ENCODE measurements around the gene PCOLCE2. TPM values are rescaled to one million over a fixed set of nuclear protein-coding genes. Genes with fewer than 3 reads are reported as not detected.

Gene PCOLCE2
- total RNA-seq, 1 donor from 2014 or later = 32.5 TPM

DNA sequence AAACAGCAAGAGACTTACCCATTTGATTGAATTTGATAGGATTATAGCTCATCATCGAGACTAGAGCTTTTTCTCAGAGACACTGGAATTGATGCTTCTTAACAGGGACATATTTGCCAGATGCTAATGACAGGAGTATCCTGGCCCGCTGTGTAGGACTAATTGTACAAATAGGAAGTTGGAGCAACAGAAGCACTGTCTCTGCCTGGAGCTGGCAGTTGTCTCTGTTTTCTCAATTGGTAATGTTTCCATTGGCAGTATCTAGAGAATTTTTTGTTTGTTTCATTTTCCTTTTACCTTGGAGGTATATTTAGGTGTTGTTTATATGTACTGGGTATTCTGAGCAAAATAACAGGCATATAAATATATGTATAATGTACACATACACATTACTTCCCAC is 8.9 kb upstream of the PCOLCE2 start:
- TF ChIP-seq EZH2phosphoT487 (IDR thresholded peaks at IDR 0.05) (no peak), EZH2 (IDR thresholded peaks at IDR 0.05) (no peak)
- TF ChIP-seq, protein P1, sequence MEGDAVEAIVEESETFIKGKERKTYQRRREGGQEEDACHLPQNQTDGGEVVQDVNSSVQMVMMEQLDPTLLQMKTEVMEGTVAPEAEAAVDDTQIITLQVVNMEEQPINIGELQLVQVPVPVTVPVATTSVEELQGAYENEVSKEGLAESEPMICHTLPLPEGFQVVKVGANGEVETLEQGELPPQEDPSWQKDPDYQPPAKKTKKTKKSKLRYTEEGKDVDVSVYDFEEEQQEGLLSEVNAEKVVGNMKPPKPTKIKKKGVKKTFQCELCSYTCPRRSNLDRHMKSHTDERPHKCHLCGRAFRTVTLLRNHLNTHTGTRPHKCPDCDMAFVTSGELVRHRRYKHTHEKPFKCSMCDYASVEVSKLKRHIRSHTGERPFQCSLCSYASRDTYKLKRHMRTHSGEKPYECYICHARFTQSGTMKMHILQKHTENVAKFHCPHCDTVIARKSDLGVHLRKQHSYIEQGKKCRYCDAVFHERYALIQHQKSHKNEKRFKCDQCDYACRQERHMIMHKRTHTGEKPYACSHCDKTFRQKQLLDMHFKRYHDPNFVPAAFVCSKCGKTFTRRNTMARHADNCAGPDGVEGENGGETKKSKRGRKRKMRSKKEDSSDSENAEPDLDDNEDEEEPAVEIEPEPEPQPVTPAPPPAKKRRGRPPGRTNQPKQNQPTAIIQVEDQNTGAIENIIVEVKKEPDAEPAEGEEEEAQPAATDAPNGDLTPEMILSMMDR (IDR thresholded peaks at IDR 0.05) = no peak
- Histone ChIP-seq H2AFZ (replicated peaks) (no peak overlapping the region), H3F3A (ENCODE audit: low read depth) (peaks cover 12% of the 10 kb centered on the region), H3K79me2 (ENCODE audit: low read depth) (no peaks in the 10 kb centered on the region), H3K9me3 (ENCODE audit: low read depth) (no peaks in the 10 kb centered on the region), H3K27ac (no peak overlapping the region), H4K20me1 (ENCODE audit: low read depth) (no peaks in the 10 kb centered on the region), H3K27me3 (no peaks in the 10 kb centered on the region), H3K4me2 (no peak overlapping the region), H3K4me1 (peaks cover 16% of the 10 kb centered on the region), H3K36me3 (no peaks in the 10 kb centered on the region), H3K4me3 (no peak overlapping the region), H3K9ac (no peak overlapping the region)
- peaks cover under 1% of the 10 kb centered on the region for H3K27me3 Mint-ChIP-seq (ENCODE audit: insufficient read depth, low read depth)
- no peak for DNase-seq (ENCODE audit: low spot score)
- H3K4me1 Mint-ChIP-seq = no peaks in the 10 kb centered on the region
- H3K27ac Mint-ChIP-seq = no peak overlapping the region
- no peaks in the 10 kb centered on the region for H3K9me3 Mint-ChIP-seq
- no peak overlapping the region for H3K4me3 Mint-ChIP-seq
- H3K36me3 Mint-ChIP-seq = no peaks in the 10 kb centered on the region

DNA sequence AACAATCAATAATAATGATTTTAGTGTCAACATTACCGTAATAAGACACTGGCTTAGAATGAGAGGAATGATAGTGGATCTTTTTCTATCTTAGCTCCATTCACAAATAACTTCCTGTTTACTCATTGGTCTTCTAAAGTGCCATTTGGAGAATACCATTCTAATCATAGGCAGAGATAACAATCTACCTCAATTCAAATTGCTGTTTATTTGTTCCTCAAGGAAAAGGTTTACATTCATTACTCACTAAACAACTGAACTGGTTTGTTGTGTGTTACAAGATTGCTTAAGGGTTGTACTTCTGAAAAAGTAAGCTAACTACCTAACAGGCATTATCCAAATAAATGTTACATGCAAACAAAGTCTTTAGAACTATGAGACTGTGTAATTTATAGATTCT is 8.1 kb upstream of the PCOLCE2 start:
- H3K36me3 ChIP-seq = no peaks in the 10 kb centered on the region
- H2AFZ ChIP-seq (replicated peaks) = no peak overlapping the region
- DNase-seq (ENCODE audit: low spot score) = no peak
- H3K9me3 ChIP-seq (ENCODE audit: low read depth) = no peaks in the 10 kb centered on the region
- Mint-ChIP-seq H3K4me3 (no peak overlapping the region), H3K36me3 (no peaks in the 10 kb centered on the region), H3K4me1 (no peaks in the 10 kb centered on the region), H3K27me3 (ENCODE audit: insufficient read depth, low read depth) (peaks cover 6% of the 10 kb centered on the region), H3K9me3 (no peaks in the 10 kb centered on the region), H3K27ac (no peak overlapping the region)
- no peak overlapping the region for H3K4me3 ChIP-seq
- peaks cover 15% of the 10 kb centered on the region for H3K4me1 ChIP-seq
- TF ChIP-seq, protein P1 (IDR thresholded peaks at IDR 0.05) = no peak
- TF ChIP-seq EZH2 (IDR thresholded peaks at IDR 0.05) (no peak), EZH2phosphoT487 (IDR thresholded peaks at IDR 0.05) (no peak)
- no peaks in the 10 kb centered on the region for H4K20me1 ChIP-seq (ENCODE audit: low read depth)
- H3K9ac ChIP-seq = no peak overlapping the region
- H3K27me3 ChIP-seq = no peaks in the 10 kb centered on the region
- no peaks in the 10 kb centered on the region for H3K79me2 ChIP-seq (ENCODE audit: low read depth)
- no peak overlapping the region for H3K4me2 ChIP-seq
- no peak overlapping the region for H3K27ac ChIP-seq
- H3F3A ChIP-seq (ENCODE audit: low read depth) = peaks cover 9% of the 10 kb centered on the region

DNA sequence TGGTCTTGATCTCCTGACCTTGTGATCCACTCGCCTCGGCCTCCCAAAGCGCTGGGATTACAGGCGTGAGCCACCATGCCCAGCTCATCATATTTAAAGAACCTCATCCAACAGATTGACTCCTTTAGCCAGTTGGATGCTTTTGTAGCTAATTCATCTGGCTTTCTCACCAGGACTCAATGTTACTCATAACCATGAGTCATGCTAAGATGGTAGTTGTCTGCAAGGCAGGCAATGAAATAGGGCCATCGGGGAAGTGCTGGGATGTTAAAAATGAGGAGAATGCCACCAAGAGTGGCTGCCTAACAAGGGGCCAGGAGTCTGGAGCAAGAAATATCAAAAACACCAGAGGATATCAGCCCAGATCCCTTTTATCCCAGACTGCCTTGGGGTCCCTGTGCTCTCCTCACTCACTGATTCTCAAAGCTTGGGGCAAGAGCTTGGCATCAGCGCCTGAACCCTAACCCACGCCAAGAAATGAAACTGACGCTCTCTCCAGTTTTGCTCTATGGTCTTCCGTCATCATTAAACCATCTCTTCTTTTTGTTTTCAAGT is 7.4 kb upstream of the PCOLCE2 start:
- no peaks in the 10 kb centered on the region for H4K20me1 ChIP-seq (ENCODE audit: low read depth)
- H3K4me2 ChIP-seq = no peak overlapping the region
- peaks cover 6% of the 10 kb centered on the region for H3F3A ChIP-seq (ENCODE audit: low read depth)
- Mint-ChIP-seq H3K4me3 (no peak overlapping the region), H3K4me1 (no peaks in the 10 kb centered on the region), H3K27me3 (ENCODE audit: insufficient read depth, low read depth) (peaks cover 7% of the 10 kb centered on the region), H3K36me3 (no peaks in the 10 kb centered on the region), H3K27ac (no peak overlapping the region), H3K9me3 (no peaks in the 10 kb centered on the region)
- H3K4me3 ChIP-seq = no peak overlapping the region
- H3K36me3 ChIP-seq = no peaks in the 10 kb centered on the region
- H3K27ac ChIP-seq = no peak overlapping the region
- H3K27me3 ChIP-seq = no peaks in the 10 kb centered on the region
- DNase-seq (ENCODE audit: low spot score) = no peak
- TF ChIP-seq, protein P1 (IDR thresholded peaks at IDR 0.05) = no peak
- TF ChIP-seq EZH2phosphoT487 (IDR thresholded peaks at IDR 0.05) (no peak), EZH2 (IDR thresholded peaks at IDR 0.05) (no peak)
- no peaks in the 10 kb centered on the region for H3K79me2 ChIP-seq (ENCODE audit: low read depth)
- H3K9ac ChIP-seq = no peak overlapping the region
- no peak overlapping the region for H2AFZ ChIP-seq (replicated peaks)
- H3K9me3 ChIP-seq (ENCODE audit: low read depth) = no peaks in the 10 kb centered on the region
- H3K4me1 ChIP-seq = peaks cover 12% of the 10 kb centered on the region
